ENCODE results near the gene DVL1.

DNA sequence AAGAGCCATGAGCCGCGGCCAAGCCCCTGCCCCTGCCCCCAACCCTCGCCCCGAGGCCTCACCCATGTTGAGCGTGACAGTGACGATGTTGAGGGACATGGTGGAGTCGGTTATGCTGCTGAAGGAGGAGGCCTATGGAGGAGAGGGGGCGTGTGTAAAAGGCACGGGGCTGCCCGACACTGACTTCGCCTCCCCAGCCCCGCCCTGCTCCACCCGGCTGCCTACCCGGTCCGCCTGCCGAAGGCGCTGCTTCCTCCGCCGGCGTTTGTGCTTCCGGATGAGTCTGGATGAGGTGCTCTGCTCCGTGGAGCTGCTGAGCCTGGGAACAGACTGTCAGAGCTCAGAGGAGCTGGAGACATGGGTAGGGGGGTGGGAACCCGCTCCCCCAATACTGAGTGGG is 9.0 kb downstream of the DVL1 start:
- TF ChIP-seq CTCF (IDR thresholded peaks at IDR 0.05) (no peak), POLR2AphosphoS5 (IDR thresholded peaks at IDR 0.05) (no peak), POLR2A (IDR thresholded peaks at IDR 0.05) (no peak)
